A673 (cell line): ENCODE data around the gene CCDC6.

Experiments used
- EZH2 ChIP-seq: fragments of 200-600 bp; sonication (generic); IDR thresholded peaks from 2 replicates; pipeline ENCODE4 v1.6.1; 2017; ENCODE audit warnings: borderline replicate concordance, low read depth, mild to moderate bottlenecking, mixed read lengths, antibody characterized with exemption, low read length; ENCODE audit not compliant: poor library complexity, severe bottlenecking
- TF ChIP-seq, protein P1 (sequence below): fragments of 300-800, 200-600 bp; sonication (generic); conservative IDR thresholded peaks from 2 replicates; pipeline ENCODE4 v1.5.1; 2017; ENCODE audit warnings: low read depth, mild to moderate bottlenecking, antibody characterized with exemption, low read length, moderate library complexity, mixed read lengths

DNA sequence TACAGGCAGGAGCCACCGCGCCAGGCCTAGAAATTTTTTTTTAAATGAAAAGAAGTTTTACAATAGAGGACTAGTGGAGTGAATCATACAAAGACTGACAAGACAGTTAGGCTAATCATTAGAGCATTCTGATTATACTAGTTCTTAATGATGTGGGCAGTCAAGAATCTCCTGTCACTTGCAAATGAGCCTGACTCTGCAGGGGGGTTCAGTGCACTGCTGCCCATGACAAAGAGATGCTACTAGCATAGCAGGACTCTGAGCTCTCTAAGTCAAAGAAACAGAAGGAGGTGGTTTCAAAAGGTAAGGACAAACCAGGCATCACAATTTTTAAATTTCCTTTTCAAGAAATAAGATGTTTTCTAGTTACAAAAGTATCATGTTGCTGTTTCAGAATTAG lies 59.0 kb downstream of the CCDC6 start:
- TF ChIP-seq, protein P1, sequence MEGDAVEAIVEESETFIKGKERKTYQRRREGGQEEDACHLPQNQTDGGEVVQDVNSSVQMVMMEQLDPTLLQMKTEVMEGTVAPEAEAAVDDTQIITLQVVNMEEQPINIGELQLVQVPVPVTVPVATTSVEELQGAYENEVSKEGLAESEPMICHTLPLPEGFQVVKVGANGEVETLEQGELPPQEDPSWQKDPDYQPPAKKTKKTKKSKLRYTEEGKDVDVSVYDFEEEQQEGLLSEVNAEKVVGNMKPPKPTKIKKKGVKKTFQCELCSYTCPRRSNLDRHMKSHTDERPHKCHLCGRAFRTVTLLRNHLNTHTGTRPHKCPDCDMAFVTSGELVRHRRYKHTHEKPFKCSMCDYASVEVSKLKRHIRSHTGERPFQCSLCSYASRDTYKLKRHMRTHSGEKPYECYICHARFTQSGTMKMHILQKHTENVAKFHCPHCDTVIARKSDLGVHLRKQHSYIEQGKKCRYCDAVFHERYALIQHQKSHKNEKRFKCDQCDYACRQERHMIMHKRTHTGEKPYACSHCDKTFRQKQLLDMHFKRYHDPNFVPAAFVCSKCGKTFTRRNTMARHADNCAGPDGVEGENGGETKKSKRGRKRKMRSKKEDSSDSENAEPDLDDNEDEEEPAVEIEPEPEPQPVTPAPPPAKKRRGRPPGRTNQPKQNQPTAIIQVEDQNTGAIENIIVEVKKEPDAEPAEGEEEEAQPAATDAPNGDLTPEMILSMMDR, result no peak
- TF ChIP-seq EZH2, result no peak
